Chondrocyte (in vitro differentiated cells): ENCODE results near the gene TIMP3. TPM values are rescaled to one million over a fixed set of nuclear protein-coding genes. Genes with fewer than 3 reads are reported as not detected.
A peak's percentile ranks its signal among the peaks of the same experiment; 100 is the strongest.

Experiments used
- DNase-seq: peaks from one replicate; pipeline ENCODE4 v3.0.0; 2021; ENCODE audit warnings: mixed read lengths, low spot score
- H3K27ac Mint-ChIP-seq: one replicate; pipeline ENCODE4 v1.8.0; 2021; ENCODE audit warnings: mild to moderate bottlenecking, moderate library complexity, mixed read lengths; ENCODE audit not compliant: unreplicated experiment
- H3K27me3 Mint-ChIP-seq: 2 replicates; pipeline ENCODE4 v1.8.0; 2021; ENCODE audit warnings: low read depth, mixed read lengths
- H3K36me3 Mint-ChIP-seq: 2 replicates; pipeline ENCODE4 v1.8.0; 2021; ENCODE audit warnings: low read depth, mixed read lengths
- H3K4me1 Mint-ChIP-seq: 2 replicates; pipeline ENCODE4 v1.8.0; 2021; ENCODE audit warnings: low read depth, mild to moderate bottlenecking, mixed read lengths
- H3K4me3 Mint-ChIP-seq: one replicate; pipeline ENCODE4 v1.8.0; 2021; ENCODE audit warnings: mild to moderate bottlenecking, moderate library complexity, mixed read lengths; ENCODE audit not compliant: unreplicated experiment
- H3K9me3 Mint-ChIP-seq: 2 replicates; pipeline ENCODE4 v1.8.0; 2021; ENCODE audit warnings: low read depth, mixed read lengths
- CTCF ChIP-seq: fragments of 200-600 bp; sonication (generic); IDR thresholded peaks from 2 replicates; pipeline ENCODE4 v1.5.0; 2021; ENCODE audit warnings: antibody characterized with exemption, mild to moderate bottlenecking, moderate library complexity
- total RNA-seq: library from RNA; stranded (reverse); gene quantifications from 3 replicates; pipeline ENCODE4 v1.2.1, GENCODE V29; 2021

TIMP3 gene
- total RNA-seq, 1 donor from 2014 or later = 126 TPM

- Mint-ChIP-seq H3K9me3 (no peaks in the 10 kb centered on the region), H3K4me1 (peaks cover 16% of the 10 kb centered on the region), H3K27me3 (no peaks in the 10 kb centered on the region), H3K4me3 (no peak overlapping the region), H3K27ac (no peak overlapping the region), H3K36me3 (peaks cover 1% of the 10 kb centered on the region)
- no peak for TF ChIP-seq CTCF
- no peak for DNase-seq
Observed at GRCh38 chr22:32809786-32810554, 8.5 kb downstream of the TIMP3 start.

DNA sequence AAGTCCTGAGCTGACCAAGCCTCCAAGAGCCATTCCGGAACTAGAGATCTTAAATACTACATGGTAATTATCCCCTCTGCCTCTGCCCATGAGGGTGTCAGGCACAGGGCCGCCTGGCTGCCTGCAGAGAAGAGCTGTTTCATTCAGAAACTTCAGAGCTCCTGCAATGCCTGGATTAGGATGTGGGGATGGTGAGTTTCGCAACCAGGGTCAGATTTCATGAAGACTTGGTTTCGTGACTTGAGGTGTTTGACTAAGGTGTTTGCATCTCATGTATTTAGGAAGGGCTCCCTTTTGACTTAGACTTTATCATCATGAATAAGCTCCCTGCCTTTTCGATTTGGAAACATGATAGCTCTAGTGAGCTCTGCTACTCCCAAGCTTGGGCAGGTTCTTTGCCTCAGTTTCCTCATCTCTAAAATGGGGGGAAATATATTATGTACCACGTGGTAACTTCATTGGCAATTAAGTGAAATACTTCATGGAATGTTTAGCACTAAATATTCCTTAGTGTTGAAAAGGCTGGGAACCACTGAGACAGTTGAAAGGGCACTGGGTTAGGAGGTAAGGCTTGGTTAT, 9.1 kb downstream of the TIMP3 start:
- H3K27ac Mint-ChIP-seq = peak overlapping the region; percentile 9
- no peak overlapping the region for H3K4me3 Mint-ChIP-seq

GRCh38 chr22:32811788-32812545, 10.5 kb downstream of the TIMP3 start:
- no peaks in the 10 kb centered on the region for H3K36me3 Mint-ChIP-seq
- DNase-seq = no peak
- H3K27me3 Mint-ChIP-seq = no peaks in the 10 kb centered on the region
- H3K4me3 Mint-ChIP-seq = no peak overlapping the region
- peaks cover 13% of the 10 kb centered on the region for H3K4me1 Mint-ChIP-seq
- no peak for TF ChIP-seq CTCF
- no peak overlapping the region for H3K27ac Mint-ChIP-seq
- H3K9me3 Mint-ChIP-seq = no peaks in the 10 kb centered on the region

More for the DNA sequence above, 9.1 kb downstream of the TIMP3 start:
- no peaks in the 10 kb centered on the region for H3K9me3 Mint-ChIP-seq
- peaks cover under 1% of the 10 kb centered on the region for H3K36me3 Mint-ChIP-seq
- no peak for DNase-seq
- H3K27me3 Mint-ChIP-seq = no peaks in the 10 kb centered on the region
- no peak for TF ChIP-seq CTCF
- peaks cover 12% of the 10 kb centered on the region for H3K4me1 Mint-ChIP-seq

- H3K27me3 Mint-ChIP-seq = no peaks in the 10 kb centered on the region
- H3K4me1 Mint-ChIP-seq = peaks cover 13% of the 10 kb centered on the region
- no peak overlapping the region for H3K4me3 Mint-ChIP-seq
- H3K36me3 Mint-ChIP-seq = peaks cover 2% of the 10 kb centered on the region
- no peak for TF ChIP-seq CTCF
- no peak overlapping the region for H3K27ac Mint-ChIP-seq
- no peaks in the 10 kb centered on the region for H3K9me3 Mint-ChIP-seq
- no peak for DNase-seq
Observed at GRCh38 chr22:32814285-32814860, 12.9 kb downstream of the TIMP3 start.

- DNase-seq = no peak
- no peak overlapping the region for H3K27ac Mint-ChIP-seq
- no peak overlapping the region for H3K4me3 Mint-ChIP-seq
- H3K4me1 Mint-ChIP-seq = peaks cover 13% of the 10 kb centered on the region
- H3K36me3 Mint-ChIP-seq = peaks cover 2% of the 10 kb centered on the region
- TF ChIP-seq CTCF = no peak
- no peaks in the 10 kb centered on the region for H3K9me3 Mint-ChIP-seq
- H3K27me3 Mint-ChIP-seq = no peaks in the 10 kb centered on the region
Observed at GRCh38 chr22:32815059-32815458, 13.6 kb downstream of the TIMP3 start.
